ENCODE results near the gene ASB18. TPM values are rescaled to one million over a fixed set of nuclear protein-coding genes. Genes with fewer than 3 reads are reported as not detected.

Gene ASB18
- polyA plus RNA-seq, 1 donor: 0.03 TPM

- no peaks in the 10 kb centered on the region for H3K4me1 ChIP-seq (ENCODE audit: control insufficient read depth, insufficient read depth, low read length)
Observed at GRCh38 chr2:236229186-236229585, 35.0 kb downstream of the ASB18 start.

GRCh38 chr2:236223675-236224074 is 40.5 kb downstream of the ASB18 start:
- H3K36me3 ChIP-seq (ENCODE audit: control insufficient read depth, insufficient read depth, low read length): no peaks in the 10 kb centered on the region
- no peak overlapping the region for H3K27ac ChIP-seq (ENCODE audit: low read length)
- no peak for DNase-seq
- no peaks in the 10 kb centered on the region for H3K4me1 ChIP-seq (ENCODE audit: control insufficient read depth, insufficient read depth, low read length)
- H3K9me3 ChIP-seq (ENCODE audit: control insufficient read depth, low read depth, low read length): no peaks in the 10 kb centered on the region
- no peak overlapping the region for H3K4me3 ChIP-seq (ENCODE audit: low read length)
- H3K27me3 ChIP-seq (ENCODE audit: control insufficient read depth, insufficient read depth, low read length): peaks cover 2% of the 10 kb centered on the region
- WGBS (ENCODE audit: insufficient coverage, low lambda C conversion rate): no CpG with 5 or more reads among the region's 2 CpGs

More at GRCh38 chr2:236229186-236229585, 35.0 kb downstream of the ASB18 start:
- no peak overlapping the region for H3K27ac ChIP-seq (ENCODE audit: low read length)
- H3K36me3 ChIP-seq (ENCODE audit: control insufficient read depth, insufficient read depth, low read length): no peaks in the 10 kb centered on the region
- H3K4me3 ChIP-seq (ENCODE audit: low read length): no peak overlapping the region
- no peak for DNase-seq
- no peaks in the 10 kb centered on the region for H3K9me3 ChIP-seq (ENCODE audit: control insufficient read depth, low read depth, low read length)
- H3K27me3 ChIP-seq (ENCODE audit: control insufficient read depth, insufficient read depth, low read length): peaks cover 6% of the 10 kb centered on the region

DNA sequence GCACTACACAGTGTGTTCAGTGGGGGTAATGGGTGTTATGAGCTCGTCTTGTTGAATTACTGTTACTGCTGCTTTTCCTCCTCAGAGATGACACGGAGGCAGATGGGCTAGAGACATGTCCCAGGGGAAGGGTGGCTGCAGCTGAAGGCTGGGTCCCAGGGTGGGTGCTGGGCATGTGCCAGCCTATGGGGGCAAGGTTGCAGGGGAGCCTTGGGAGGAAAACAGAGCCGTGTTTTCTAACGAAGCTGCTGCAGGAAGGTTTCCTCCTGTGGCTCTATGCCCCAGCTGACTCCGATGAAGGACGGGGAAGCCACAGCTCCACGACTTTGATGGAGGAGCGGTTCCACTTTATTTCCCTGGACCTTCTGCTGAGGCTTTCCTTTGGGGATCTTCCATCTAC is 42.4 kb downstream of the ASB18 start:
- peaks cover 3% of the 10 kb centered on the region for H3K27me3 ChIP-seq (ENCODE audit: control insufficient read depth, insufficient read depth, low read length)
- no peaks in the 10 kb centered on the region for H3K9me3 ChIP-seq (ENCODE audit: control insufficient read depth, low read depth, low read length)
- DNase-seq: no peak
- H3K4me3 ChIP-seq (ENCODE audit: low read length): no peak overlapping the region
- H3K36me3 ChIP-seq (ENCODE audit: control insufficient read depth, insufficient read depth, low read length): no peaks in the 10 kb centered on the region
- H3K27ac ChIP-seq (ENCODE audit: low read length): no peak overlapping the region
- WGBS (ENCODE audit: insufficient coverage, low lambda C conversion rate): 67% methylated on average over 1 of the region's 8 CpGs
- no peaks in the 10 kb centered on the region for H3K4me1 ChIP-seq (ENCODE audit: control insufficient read depth, insufficient read depth, low read length)

DNA sequence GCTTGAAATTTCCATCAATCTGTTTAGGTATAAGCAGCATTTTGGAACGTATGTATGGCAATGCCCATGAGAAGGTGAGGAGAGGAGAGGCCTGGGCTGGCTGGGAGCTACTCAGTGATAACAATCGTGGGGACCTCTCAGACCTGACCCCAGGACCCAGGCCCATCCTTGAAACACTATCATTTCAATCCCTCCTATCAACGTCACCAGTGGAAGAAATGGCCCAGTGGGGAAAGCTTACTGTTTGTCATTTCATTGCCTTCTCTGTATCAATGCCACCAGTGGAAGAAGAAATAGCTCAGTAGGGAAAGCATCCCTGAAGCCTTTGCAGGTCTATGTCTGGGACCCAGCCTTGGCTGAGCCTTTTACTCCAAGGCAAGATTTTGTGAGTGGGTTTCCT is 44.8 kb downstream of the ASB18 start:
- Histone ChIP-seq H3K4me1 (ENCODE audit: control insufficient read depth, insufficient read depth, low read length) (no peaks in the 10 kb centered on the region), H3K36me3 (ENCODE audit: control insufficient read depth, insufficient read depth, low read length) (no peaks in the 10 kb centered on the region), H3K27ac (ENCODE audit: low read length) (no peak overlapping the region), H3K27me3 (ENCODE audit: control insufficient read depth, insufficient read depth, low read length) (peaks cover 23% of the 10 kb centered on the region), H3K4me3 (ENCODE audit: low read length) (no peak overlapping the region), H3K9me3 (ENCODE audit: control insufficient read depth, low read depth, low read length) (no peaks in the 10 kb centered on the region)
- DNase-seq: no peak
- no CpG with 5 or more reads among the region's 3 CpGs for WGBS (ENCODE audit: insufficient coverage, low lambda C conversion rate)

- no peak overlapping the region for H3K4me3 ChIP-seq (ENCODE audit: low read length)
- H3K9me3 ChIP-seq (ENCODE audit: control insufficient read depth, low read depth, low read length): no peaks in the 10 kb centered on the region
- no peak overlapping the region for H3K27ac ChIP-seq (ENCODE audit: low read length)
- H3K27me3 ChIP-seq (ENCODE audit: control insufficient read depth, insufficient read depth, low read length): peaks cover 32% of the 10 kb centered on the region
- WGBS (ENCODE audit: insufficient coverage, low lambda C conversion rate): 90% methylated on average over 2 of the region's 4 CpGs
- H3K4me1 ChIP-seq (ENCODE audit: control insufficient read depth, insufficient read depth, low read length): no peaks in the 10 kb centered on the region
- H3K36me3 ChIP-seq (ENCODE audit: control insufficient read depth, insufficient read depth, low read length): no peaks in the 10 kb centered on the region
- DNase-seq: no peak
Observed at GRCh38 chr2:236217926-236218325, 46.3 kb downstream of the ASB18 start.

DNA sequence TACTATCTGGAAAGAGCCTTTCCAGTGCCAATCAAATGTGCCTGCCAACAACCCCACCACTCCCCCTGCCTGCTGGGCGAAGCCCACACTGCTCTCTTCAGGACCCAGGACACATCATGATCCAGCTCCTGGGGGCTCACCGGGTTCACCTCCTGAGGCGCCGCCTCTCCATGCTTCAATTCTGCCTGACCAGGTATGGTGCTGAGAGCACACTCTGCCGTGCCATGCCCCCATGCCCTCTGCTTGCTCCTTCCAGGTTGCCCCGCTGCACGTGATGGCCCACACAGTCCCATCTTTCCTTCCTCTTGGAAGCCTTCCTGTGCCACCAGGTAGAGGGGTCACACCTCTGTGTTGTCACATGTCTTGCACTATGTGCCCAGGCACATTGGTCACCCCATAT is 47.5 kb downstream of the ASB18 start:
- DNase-seq: no peak
- Histone ChIP-seq H3K27me3 (ENCODE audit: control insufficient read depth, insufficient read depth, low read length) (peaks cover 33% of the 10 kb centered on the region), H3K4me3 (ENCODE audit: low read length) (no peak overlapping the region), H3K27ac (ENCODE audit: low read length) (no peak overlapping the region), H3K9me3 (ENCODE audit: control insufficient read depth, low read depth, low read length) (no peaks in the 10 kb centered on the region), H3K36me3 (ENCODE audit: control insufficient read depth, insufficient read depth, low read length) (no peaks in the 10 kb centered on the region), H3K4me1 (ENCODE audit: control insufficient read depth, insufficient read depth, low read length) (no peaks in the 10 kb centered on the region)
- no CpG with 5 or more reads among the region's 7 CpGs for WGBS (ENCODE audit: insufficient coverage, low lambda C conversion rate)

DNA sequence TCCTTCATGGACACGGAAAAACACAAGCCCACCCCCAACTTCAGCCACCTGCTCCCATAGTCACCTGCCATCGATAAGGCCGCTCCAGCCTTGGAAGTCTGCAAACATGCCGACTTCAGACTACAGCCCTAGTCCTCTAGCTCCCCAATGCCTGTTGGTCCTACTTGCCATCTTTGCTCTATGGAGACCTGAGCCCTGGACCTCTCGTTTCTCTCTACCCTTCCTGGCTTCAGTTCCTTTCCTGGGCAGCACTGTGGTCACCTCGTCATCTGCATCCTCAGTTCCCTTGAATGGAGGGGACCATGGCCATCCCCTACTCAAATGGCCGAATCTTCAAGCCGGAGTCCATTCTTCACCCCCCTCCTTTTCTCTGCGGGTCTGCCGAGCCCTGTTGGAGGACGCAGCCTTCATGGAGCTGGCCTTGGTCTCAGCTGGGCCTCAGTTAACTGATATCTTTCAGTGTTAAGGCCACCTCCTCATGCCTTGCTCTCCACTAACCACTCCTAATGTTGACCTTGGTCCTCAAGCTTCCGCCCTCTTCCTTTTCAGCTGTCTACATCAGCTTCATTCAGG is 48.4 kb downstream of the ASB18 start:
- Histone ChIP-seq H3K36me3 (ENCODE audit: control insufficient read depth, insufficient read depth, low read length) (no peaks in the 10 kb centered on the region), H3K27me3 (ENCODE audit: control insufficient read depth, insufficient read depth, low read length) (peaks cover 40% of the 10 kb centered on the region), H3K27ac (ENCODE audit: low read length) (no peak overlapping the region), H3K4me3 (ENCODE audit: low read length) (no peak overlapping the region), H3K9me3 (ENCODE audit: control insufficient read depth, low read depth, low read length) (no peaks in the 10 kb centered on the region), H3K4me1 (ENCODE audit: control insufficient read depth, insufficient read depth, low read length) (no peaks in the 10 kb centered on the region)
- DNase-seq: no peak
- 87% methylated on average over 3 of the region's 12 CpGs for WGBS (ENCODE audit: insufficient coverage, low lambda C conversion rate)

GRCh38 chr2:236215196-236215595 is 49.0 kb downstream of the ASB18 start:
- no CpG with 5 or more reads among the region's 6 CpGs for WGBS (ENCODE audit: insufficient coverage, low lambda C conversion rate)
- Histone ChIP-seq H3K27ac (ENCODE audit: low read length) (no peak overlapping the region), H3K9me3 (ENCODE audit: control insufficient read depth, low read depth, low read length) (no peaks in the 10 kb centered on the region), H3K36me3 (ENCODE audit: control insufficient read depth, insufficient read depth, low read length) (no peaks in the 10 kb centered on the region), H3K4me1 (ENCODE audit: control insufficient read depth, insufficient read depth, low read length) (no peaks in the 10 kb centered on the region), H3K27me3 (ENCODE audit: control insufficient read depth, insufficient read depth, low read length) (peaks cover 45% of the 10 kb centered on the region), H3K4me3 (ENCODE audit: low read length) (no peak overlapping the region)
- DNase-seq: no peak

DNA sequence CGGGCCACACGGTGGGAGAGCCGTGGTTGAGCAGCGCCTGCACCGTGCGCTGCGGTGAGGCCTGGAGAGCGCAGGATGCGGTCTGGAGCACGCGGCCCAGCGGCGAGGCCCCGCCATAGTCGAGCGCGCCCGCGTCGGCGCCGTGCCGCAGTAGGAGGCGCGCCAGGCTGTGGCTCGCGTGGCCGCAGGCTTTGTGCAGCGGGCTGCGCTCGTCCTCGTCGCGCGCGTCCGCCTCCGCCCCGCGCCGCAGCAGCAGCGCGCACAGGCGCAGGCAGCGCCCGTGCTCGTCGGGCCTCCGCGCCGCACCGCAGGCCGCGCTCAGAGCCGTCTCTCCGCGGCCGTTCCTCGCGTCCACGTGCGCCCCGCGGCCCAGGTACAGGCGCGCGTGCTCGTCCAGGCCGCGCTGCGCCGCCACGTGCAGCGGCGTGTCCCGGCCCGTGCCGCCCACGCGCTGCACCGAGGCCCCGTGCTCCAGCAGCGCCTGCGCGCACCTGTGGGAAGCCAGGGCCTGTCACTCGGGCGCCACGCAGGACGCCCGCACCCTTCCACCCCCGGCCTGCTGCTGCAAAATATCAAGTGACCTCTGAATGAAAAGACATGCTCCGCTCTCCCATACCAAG is 49.7 kb downstream of the ASB18 start:
- no peak overlapping the region for H3K4me3 ChIP-seq (ENCODE audit: low read length)
- DNase-seq: no peak
- WGBS (ENCODE audit: insufficient coverage, low lambda C conversion rate): 83% methylated on average over 1 of the region's 92 CpGs
- H3K4me1 ChIP-seq (ENCODE audit: control insufficient read depth, insufficient read depth, low read length): no peaks in the 10 kb centered on the region
- H3K27me3 ChIP-seq (ENCODE audit: control insufficient read depth, insufficient read depth, low read length): peaks cover 51% of the 10 kb centered on the region
- H3K36me3 ChIP-seq (ENCODE audit: control insufficient read depth, insufficient read depth, low read length): no peaks in the 10 kb centered on the region
- no peak overlapping the region for H3K27ac ChIP-seq (ENCODE audit: low read length)
- no peaks in the 10 kb centered on the region for H3K9me3 ChIP-seq (ENCODE audit: control insufficient read depth, low read depth, low read length)

GRCh38 chr2:236211296-236211695 is 52.9 kb downstream of the ASB18 start:
- no peaks in the 10 kb centered on the region for H3K9me3 ChIP-seq (ENCODE audit: control insufficient read depth, low read depth, low read length)
- WGBS (ENCODE audit: insufficient coverage, low lambda C conversion rate): no CpG with 5 or more reads among the region's 25 CpGs
- no peaks in the 10 kb centered on the region for H3K36me3 ChIP-seq (ENCODE audit: control insufficient read depth, insufficient read depth, low read length)
- no peak overlapping the region for H3K27ac ChIP-seq (ENCODE audit: low read length)
- no peak overlapping the region for H3K4me3 ChIP-seq (ENCODE audit: low read length)
- DNase-seq: no peak
- peaks cover 51% of the 10 kb centered on the region for H3K27me3 ChIP-seq (ENCODE audit: control insufficient read depth, insufficient read depth, low read length)
- no peaks in the 10 kb centered on the region for H3K4me1 ChIP-seq (ENCODE audit: control insufficient read depth, insufficient read depth, low read length)

GRCh38 chr2:236210536-236210935 is 53.7 kb downstream of the ASB18 start:
- 60% methylated on average over 1 of the region's 8 CpGs for WGBS (ENCODE audit: insufficient coverage, low lambda C conversion rate)
- Histone ChIP-seq H3K27me3 (ENCODE audit: control insufficient read depth, insufficient read depth, low read length) (peaks cover 44% of the 10 kb centered on the region), H3K4me1 (ENCODE audit: control insufficient read depth, insufficient read depth, low read length) (no peaks in the 10 kb centered on the region)

More at GRCh38 chr2:236210536-236210935, 53.7 kb downstream of the ASB18 start:
- no peaks in the 10 kb centered on the region for H3K36me3 ChIP-seq (ENCODE audit: control insufficient read depth, insufficient read depth, low read length)
- no peak overlapping the region for H3K27ac ChIP-seq (ENCODE audit: low read length)
- H3K9me3 ChIP-seq (ENCODE audit: control insufficient read depth, low read depth, low read length): no peaks in the 10 kb centered on the region
- no peak for DNase-seq
- no peak overlapping the region for H3K4me3 ChIP-seq (ENCODE audit: low read length)

Data from large intestine (tissue), 3 donors.